Fibroblast of pulmonary artery (primary cell): ENCODE results near the gene METTL17.

Experiments used
- DNase-seq: peaks from one replicate; pipeline ENCODE4 v3.0.0-alpha.2; 2010; ENCODE audit warnings: low read depth
- H3K4me3 ChIP-seq: replicated peaks from 2 replicates; pipeline ENCODE4 v1.5.1; 2011; ENCODE audit warnings: low read depth, mild to moderate bottlenecking, control low read depth, low read length, moderate library complexity
- TF ChIP-seq, protein P1 (sequence below): IDR thresholded peaks from 2 replicates; pipeline ENCODE4 v1.5.1; 2011; ENCODE audit warnings: mild to moderate bottlenecking, control low read depth, low read length, inconsistent platforms; ENCODE audit errors: missing control alignments

METTL17 gene

DNA sequence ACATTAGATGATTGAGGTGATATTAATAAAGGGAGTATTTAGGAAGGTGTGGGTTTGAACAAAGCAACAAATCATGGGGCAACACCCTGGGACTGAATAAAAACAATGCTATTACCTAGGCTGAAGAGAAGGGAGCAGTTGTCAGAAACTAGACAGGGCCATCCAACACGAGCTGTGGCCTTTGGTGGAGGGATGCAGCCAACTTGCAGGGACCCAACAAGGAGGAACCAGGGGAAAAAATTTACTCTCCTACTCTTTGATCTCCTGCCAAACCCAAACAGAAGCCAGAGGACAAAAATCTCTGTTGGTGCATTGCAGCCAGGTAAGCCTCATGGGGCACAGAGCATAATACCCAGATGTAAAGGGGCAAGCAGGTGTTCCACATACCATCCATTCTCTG lies 21.4 kb downstream of the METTL17 start:
- no peak overlapping the region for H3K4me3 ChIP-seq
- TF ChIP-seq, protein P1, sequence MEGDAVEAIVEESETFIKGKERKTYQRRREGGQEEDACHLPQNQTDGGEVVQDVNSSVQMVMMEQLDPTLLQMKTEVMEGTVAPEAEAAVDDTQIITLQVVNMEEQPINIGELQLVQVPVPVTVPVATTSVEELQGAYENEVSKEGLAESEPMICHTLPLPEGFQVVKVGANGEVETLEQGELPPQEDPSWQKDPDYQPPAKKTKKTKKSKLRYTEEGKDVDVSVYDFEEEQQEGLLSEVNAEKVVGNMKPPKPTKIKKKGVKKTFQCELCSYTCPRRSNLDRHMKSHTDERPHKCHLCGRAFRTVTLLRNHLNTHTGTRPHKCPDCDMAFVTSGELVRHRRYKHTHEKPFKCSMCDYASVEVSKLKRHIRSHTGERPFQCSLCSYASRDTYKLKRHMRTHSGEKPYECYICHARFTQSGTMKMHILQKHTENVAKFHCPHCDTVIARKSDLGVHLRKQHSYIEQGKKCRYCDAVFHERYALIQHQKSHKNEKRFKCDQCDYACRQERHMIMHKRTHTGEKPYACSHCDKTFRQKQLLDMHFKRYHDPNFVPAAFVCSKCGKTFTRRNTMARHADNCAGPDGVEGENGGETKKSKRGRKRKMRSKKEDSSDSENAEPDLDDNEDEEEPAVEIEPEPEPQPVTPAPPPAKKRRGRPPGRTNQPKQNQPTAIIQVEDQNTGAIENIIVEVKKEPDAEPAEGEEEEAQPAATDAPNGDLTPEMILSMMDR, result no peak

DNA sequence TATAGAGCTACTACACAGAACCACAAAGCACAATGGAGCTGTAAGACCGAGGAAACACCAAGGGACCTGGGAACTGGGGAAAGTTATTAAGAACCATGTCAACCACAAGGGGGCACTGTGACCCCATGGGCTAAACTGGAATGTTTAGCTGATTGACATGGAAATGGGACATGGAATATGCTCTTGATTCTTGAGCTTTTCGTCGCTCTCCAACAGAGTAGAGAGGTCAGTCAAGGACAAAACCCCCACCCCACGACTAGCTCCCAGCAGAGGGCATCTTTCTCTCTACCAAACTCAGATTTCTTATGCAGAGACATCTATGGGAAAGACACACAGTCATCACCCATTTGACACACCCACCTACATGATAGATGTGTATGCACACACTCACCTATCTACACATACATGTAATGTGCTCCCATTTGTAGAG lies 25.0 kb downstream of the METTL17 start:
- H3K4me3 ChIP-seq, result no peak overlapping the region
- TF ChIP-seq, protein P1, result peak; percentile 95
- DNase-seq, result peak; percentile 92

More for the DNA sequence above, 21.4 kb downstream of the METTL17 start:
- DNase-seq, result no peak

DNA sequence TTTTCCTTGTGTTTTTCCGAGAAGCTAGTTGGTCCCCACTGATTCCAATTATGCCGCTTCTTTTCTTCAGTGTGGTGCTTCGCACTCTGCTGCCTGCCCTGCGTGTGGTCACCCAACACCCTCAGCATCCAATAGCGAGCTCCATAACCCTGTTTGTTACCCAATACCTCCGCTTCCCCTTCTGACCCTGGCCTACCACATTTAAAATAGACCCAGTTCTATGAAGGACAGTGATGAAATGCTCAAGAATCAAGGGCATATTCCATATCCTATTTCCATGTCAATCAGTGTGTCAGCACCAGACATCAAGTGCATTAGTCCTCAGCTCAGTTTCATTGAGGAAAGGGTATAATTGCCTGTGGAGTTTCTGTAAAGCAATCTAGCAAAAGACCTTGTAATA lies 25.5 kb downstream of the METTL17 start:
- H3K4me3 ChIP-seq, result no peak overlapping the region
- TF ChIP-seq, protein P1, result no peak
- no peak for DNase-seq

DNA sequence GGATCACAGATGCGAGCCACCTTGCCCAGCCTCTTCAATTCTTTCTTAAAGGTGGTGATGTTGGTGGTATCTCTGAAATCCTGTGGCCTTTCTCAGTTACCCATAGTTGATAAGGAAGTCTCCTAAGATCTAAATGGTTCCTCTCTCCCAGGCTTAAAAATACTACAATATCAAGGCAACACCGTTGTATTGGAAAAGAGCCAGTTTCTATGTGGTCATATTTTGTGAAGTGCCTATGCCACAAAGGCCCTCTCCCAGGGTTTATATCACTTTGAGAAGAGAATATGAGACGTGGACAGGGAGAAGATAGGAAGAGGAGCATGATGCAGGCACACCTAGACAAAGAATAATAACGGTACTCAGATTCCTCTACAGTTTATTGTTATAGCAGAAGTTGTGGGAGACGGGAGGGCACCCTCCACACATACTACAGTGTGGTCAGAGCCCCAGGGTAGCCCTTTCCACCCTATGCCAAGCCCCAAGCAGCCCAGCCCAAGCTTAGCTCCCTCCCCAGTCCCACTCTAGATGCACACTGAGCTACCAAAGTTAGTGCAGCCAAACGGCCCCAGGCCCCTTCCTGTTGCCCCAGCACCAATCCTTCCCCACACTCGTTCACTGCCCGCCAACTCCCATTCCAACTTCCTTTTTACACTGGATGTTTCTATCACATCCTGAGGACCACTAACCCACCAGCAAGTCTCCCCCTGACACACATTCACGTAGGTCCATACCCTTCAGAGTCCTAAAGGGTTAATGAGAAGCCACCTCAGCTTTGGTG lies 26.8 kb downstream of the METTL17 start:
- TF ChIP-seq, protein P1, result no peak
- H3K4me3 ChIP-seq, result no peak overlapping the region
- DNase-seq, result no peak

DNA sequence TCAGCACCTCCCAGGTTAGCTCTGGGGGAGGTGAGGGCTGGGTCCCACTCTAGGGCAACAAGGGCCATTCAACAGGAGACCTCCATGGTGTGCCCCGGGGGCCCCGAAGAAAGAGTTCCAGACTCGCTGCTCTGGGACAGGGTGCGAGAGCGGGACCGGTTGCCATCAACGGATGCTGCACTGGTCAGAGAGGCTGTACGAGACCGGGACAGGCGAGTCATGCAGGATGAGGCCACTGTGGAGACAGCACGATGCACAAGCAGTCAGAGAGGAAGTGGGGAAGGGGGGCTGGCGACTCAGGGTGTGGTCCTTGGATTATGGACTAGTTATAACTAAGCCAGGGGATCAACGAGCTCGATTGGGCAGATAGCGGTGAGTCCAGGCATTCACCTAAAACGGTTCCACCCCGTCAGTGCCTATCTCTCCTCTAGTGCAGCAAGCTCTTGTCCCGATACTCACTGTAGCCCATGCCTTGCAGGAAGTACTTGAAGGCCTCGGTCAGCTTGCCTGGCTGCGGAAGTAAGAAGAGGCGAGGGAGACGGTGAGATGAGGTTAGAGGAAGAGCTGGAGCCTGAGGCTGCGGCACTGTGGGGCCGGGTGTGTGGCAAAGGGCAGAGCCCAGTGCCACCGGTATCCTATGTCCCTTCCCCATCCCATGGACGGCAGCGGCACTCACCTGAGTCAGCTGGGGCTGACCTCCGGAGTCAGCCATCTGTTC lies 27.9 kb downstream of the METTL17 start:
- TF ChIP-seq, protein P1, result no peak

DNA sequence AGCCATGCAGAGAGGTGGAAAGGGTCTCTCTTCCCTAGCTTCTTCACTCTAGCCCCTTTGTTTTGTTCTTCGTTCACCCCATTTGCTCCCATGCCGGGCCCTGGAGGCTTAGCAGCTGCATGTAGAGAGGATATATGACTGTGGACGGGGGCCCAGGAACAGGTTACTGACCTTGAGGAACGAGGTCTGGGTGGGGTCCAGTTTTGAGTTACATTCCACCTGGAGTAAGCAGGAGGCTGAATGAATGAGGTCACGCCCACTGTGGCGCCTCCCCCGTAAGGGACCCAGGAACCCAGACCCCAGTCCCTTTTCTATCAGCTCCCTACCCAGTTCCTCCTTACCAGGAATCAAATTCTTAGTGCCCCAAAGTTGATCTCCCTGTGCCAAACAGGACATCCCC lies 28.5 kb downstream of the METTL17 start:
- DNase-seq, result no peak
- TF ChIP-seq, protein P1, result no peak

More for the DNA sequence above, 27.9 kb downstream of the METTL17 start:
- no peak overlapping the region for H3K4me3 ChIP-seq
- DNase-seq, result no peak

More for the DNA sequence above, 28.5 kb downstream of the METTL17 start:
- H3K4me3 ChIP-seq, result no peak overlapping the region
